D341Med (cell line): ENCODE measurements around the gene MYO18A.

Source experiments
- DNase-seq: peaks from one replicate; pipeline ENCODE4 v3.0.0; 2012; ENCODE audit warnings: low spot score

The MYO18A gene

GRCh38 chr17:29022074-29022473 lies 158.1 kb downstream of the MYO18A start:
- DNase-seq: no peak

DNA sequence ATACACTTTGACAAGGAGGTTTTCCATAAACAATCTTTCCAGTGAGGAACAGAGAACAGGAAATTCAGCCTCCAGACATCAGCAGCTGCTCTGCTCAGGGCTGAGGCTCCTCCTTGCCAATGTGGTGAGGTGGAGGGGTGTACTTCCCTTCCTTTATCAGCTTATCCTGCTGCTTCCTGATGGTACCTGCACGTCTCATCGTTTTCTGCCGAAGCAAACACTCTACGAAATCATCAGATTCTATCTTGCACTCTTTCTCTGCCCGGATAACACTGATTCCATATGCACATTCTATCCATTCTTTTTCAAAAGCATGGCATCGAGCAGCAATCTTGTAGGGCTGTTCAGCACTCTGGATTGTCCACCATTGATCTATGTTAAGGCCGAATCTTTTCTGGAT lies 159.0 kb downstream of the MYO18A start:
- DNase-seq: no peak
